Stimulated activated CD8-positive, alpha-beta memory T cell treated with anti-CD3 and anti-CD28 coated beads, Interleukin-12 subunit alpha, Interleukin-12 subunit beta, amount 100 ng/mL, for 24 hours (primary cell): Measurements from ENCODE around the gene IRF2BP2.

Experiments used
- DNase-seq: peaks from one replicate; pipeline ENCODE4 v3.0.0-alpha.2; 2020; ENCODE audit errors: extremely low read depth

IRF2BP2 gene

GRCh38 chr1:234558330-234558836, 51.6 kb downstream of the IRF2BP2 start:
- no peak for DNase-seq

GRCh38 chr1:234556245-234556943, 53.6 kb downstream of the IRF2BP2 start:
- DNase-seq: no peak

GRCh38 chr1:234555390-234556024, 54.5 kb downstream of the IRF2BP2 start:
- DNase-seq: no peak

- DNase-seq: no peak
These were observed 55.2 kb downstream of the IRF2BP2 start for GRCh38 chr1:234554698-234555311.
